ES-I3 (cell line): ENCODE data around the gene RELCH.

Source experiments
- H3K36me3 ChIP-seq: 2 replicates; pipeline ENCODE4 v1.6.1; 2013; ENCODE audit warnings: mild to moderate bottlenecking, low read length, control low read depth, moderate library complexity; ENCODE audit not compliant: insufficient read depth
- H3K4me1 ChIP-seq: 2 replicates; pipeline ENCODE4 v1.6.1; 2013; ENCODE audit warnings: mild to moderate bottlenecking, control low read depth, low read length; ENCODE audit not compliant: insufficient read depth
- H3K9ac ChIP-seq: 2 replicates; pipeline ENCODE4 v1.6.1; 2013; ENCODE audit warnings: low read depth, mild to moderate bottlenecking, low read length, moderate library complexity
- H3K9me3 ChIP-seq: 2 replicates; pipeline ENCODE4 v1.6.1; 2013; ENCODE audit warnings: mild to moderate bottlenecking, low read length, moderate library complexity; ENCODE audit not compliant: control insufficient read depth, insufficient read depth

The RELCH gene

DNA sequence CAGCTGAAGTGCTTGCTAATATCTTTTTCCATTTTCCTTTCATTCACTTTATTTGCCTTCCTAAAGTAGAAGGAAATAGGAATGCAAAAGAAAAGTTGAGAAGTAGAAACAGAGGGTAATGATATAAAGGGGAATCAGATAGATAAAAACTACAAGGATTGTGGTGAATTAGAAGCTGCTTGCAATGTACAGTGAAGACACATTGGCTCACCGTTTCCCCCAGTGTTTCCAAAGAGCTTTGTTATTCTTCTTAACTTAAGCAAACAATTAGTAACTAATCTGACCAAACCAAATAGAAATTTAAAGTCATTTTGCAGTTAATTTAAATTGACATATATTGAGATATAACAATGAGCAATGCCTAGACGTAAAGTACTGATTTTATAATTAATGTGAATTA, 63.4 kb downstream of the RELCH start:
- H3K4me1 ChIP-seq, result no peaks in the 10 kb centered on the region
- H3K36me3 ChIP-seq, result no peaks in the 10 kb centered on the region; the same call in 1 of the 2 replicates
- no peaks in the 10 kb centered on the region for H3K9me3 ChIP-seq
- H3K9ac ChIP-seq, result no peak overlapping the region

DNA sequence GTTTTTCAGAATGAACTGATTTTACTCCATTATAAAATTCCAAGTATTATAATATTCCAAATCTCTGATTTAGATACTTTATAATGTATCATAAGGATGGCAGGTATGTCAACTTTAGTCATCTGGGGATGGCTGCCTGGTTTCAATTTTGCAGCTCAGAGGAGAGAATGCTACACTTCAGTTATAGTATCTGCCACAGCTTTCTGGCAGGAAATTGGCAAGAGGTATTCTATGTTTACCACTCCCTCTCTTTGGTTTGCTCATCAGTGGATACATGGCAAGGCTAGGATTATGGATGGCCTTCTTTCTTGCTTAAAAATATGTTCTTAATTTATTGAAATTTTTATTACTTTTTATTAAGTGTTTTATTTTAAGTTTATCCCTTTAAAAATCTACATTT, 71.0 kb downstream of the RELCH start:
- Histone ChIP-seq H3K9ac (no peak overlapping the region), H3K36me3 (peaks cover 5% of the 10 kb centered on the region; the same call in 1 of the 2 replicates), H3K9me3 (no peaks in the 10 kb centered on the region), H3K4me1 (no peaks in the 10 kb centered on the region)

DNA sequence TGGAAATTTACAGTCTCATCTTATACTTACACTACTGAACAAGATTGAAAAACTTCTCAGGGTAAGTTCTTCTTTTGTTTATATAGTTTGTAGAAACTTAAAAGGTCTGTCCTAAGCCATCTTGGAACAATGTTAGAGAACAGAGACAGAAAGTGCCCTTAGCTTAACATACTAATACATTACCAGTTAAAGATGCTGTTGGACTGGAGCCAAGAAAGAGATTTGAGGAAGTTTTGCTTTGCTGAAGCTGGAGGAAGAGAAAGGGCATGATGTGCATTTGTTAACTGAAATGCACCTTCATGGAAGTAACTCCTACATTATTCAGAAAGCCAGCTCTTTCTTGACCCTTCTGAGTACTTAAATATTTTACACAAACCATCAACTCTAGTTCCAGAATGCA, 71.6 kb downstream of the RELCH start:
- H3K9me3 ChIP-seq, result no peaks in the 10 kb centered on the region
- no peak overlapping the region for H3K9ac ChIP-seq
- peaks cover 5% of the 10 kb centered on the region; the same call in 1 of the 2 replicates for H3K36me3 ChIP-seq

DNA sequence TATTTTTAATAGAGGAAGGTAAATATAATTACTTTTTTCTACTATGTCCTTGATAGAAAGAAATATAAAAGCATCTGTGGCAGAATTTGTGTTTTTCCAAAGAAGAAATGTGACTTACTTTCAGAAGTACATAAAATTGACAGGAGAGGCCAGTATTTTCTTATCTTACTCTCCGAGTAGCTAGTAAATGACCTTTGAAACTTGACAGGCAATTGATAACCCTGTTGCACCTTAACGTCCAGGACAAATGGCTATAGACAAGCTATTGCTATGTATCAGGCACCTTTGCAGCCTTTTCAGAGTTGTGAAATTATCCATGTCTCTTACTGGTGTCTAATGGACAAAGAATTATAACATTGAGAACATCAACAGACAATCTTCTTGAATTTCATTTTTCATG, 75.0 kb downstream of the RELCH start:
- Histone ChIP-seq H3K36me3 (0 out of 2 replicates have a peak, but pooled peaks cover 9% of the 10 kb centered on the region), H3K9ac (no peak overlapping the region), H3K4me1 (no peaks in the 10 kb centered on the region), H3K9me3 (no peaks in the 10 kb centered on the region)

More for the DNA sequence above, 71.6 kb downstream of the RELCH start:
- no peaks in the 10 kb centered on the region for H3K4me1 ChIP-seq

DNA sequence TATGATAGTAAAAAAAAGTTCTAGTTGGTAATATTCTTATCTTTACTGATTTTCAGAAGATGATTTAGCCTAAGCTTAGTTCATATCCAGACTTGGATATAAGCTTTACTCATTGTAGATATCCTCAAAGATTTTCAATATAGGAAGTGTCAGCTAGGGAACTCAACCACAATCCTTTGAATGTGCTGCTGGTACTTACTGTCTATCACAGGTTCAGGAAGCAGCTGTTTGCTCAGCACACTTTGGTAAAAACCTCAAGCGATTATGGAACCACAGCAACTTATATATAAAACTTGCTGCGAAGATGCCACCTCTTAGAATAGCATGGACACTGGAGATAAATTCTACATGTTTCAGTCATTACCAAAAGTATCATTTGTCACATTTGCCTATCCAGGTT, 77.9 kb downstream of the RELCH start:
- Histone ChIP-seq H3K9ac (no peak overlapping the region), H3K4me1 (no peaks in the 10 kb centered on the region), H3K36me3 (0 out of 2 replicates have a peak, but pooled peaks cover 4% of the 10 kb centered on the region), H3K9me3 (no peaks in the 10 kb centered on the region)

DNA sequence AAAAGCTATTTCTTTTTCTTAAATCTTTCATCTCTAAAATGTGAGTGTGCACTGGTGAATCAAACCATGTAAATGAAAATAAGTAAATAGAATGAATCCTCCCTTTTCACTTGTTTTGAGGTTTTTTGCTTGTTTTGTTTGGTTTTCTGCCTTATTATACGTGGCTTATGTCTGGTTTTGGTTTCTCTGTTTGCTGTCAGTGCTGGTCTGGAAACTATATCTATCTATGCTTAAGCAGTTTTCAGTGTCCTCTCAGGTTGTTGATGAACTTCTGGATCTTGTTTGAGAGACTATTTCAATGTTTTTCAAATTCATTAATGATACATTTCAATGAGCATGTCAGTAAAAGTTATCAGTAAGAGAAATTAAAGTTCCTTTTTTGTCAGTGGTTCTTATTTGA, 90.0 kb downstream of the RELCH start:
- H3K36me3 ChIP-seq, result no peaks in the 10 kb centered on the region
- H3K4me1 ChIP-seq, result no peaks in the 10 kb centered on the region
- H3K9ac ChIP-seq, result no peak overlapping the region
- no peaks in the 10 kb centered on the region for H3K9me3 ChIP-seq

DNA sequence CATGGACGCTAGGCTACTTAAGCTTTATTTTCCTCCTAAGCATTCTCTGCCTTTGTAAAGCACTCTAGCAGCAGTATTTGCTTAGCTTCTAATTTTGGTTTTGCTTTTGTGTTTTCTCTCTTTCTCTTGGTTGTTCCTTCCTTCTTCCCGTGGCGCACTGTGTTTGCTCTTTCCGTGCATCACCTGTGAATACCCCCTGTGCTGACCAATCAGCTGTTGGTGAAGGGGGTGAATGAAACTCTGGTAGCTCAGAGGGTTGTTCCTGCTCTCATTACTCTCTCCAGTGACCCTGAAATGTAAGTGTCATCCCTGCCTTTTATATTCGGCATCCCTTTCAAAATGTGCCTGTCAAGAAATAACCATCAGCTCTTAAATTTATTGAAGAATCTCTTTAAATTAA, 92.5 kb downstream of the RELCH start:
- Histone ChIP-seq H3K36me3 (no peaks in the 10 kb centered on the region), H3K9me3 (no peaks in the 10 kb centered on the region), H3K9ac (no peak overlapping the region), H3K4me1 (no peaks in the 10 kb centered on the region)

DNA sequence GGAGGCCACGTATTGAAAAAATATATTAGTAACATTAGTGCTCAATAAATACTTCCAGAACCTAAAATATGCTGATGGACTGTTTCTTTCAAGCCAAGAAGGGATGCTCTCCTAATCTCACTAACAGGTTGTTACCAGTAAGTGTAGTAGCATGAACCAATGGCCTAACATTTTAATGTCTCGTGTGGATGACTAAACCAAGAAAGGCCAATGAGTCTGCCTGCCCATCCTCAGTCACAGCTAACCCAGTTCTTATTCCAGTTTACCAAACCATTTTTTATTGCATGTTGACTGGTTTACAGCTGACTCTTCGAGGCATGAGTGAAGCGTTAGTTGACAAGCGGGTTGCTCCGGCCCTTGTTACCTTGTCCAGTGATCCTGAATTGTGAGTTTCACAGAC, 93.0 kb downstream of the RELCH start:
- Histone ChIP-seq H3K9ac (no peak overlapping the region), H3K4me1 (no peaks in the 10 kb centered on the region), H3K9me3 (no peaks in the 10 kb centered on the region), H3K36me3 (no peaks in the 10 kb centered on the region)

DNA sequence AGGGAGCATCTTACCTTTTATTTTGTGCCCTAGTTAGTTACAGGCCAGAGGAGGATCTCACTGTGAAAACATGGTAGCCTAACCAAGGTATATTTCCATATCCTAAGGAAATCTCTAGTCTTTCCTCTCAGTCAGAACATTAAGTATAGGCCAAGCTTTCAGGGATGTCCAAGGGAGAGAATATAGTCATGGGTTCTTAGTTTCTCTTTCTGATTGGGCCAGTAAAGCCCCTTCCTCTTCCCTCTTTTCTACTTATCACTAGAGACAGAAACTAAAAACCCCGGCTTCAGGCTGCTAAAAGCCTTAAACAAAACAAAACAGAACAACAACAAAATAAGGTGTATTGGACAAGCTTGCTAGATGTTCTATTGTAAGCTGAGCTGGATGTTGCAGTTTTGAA, 93.7 kb downstream of the RELCH start:
- H3K4me1 ChIP-seq, result no peaks in the 10 kb centered on the region
- no peaks in the 10 kb centered on the region for H3K36me3 ChIP-seq
- no peaks in the 10 kb centered on the region for H3K9me3 ChIP-seq
- H3K9ac ChIP-seq, result no peak overlapping the region

DNA sequence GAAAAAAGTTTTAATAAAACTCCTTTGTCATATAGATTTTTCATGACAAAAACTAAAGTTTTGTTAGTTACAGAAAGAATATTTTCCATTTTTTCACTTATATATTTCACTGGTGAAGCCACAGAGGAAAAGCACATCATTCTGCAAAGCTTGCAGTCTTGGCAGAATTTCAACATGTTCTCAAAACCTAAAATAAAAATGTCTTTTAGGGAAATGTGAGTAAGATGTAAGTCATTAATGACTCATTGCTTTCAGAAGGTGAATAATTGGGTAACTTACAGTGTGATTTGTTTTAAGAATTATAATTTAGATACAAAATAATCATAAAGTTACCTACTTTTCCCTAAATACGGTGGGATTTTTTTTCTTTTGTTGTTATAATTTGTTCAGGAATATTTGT, 94.6 kb downstream of the RELCH start:
- Histone ChIP-seq H3K9ac (no peak overlapping the region), H3K36me3 (no peaks in the 10 kb centered on the region), H3K4me1 (no peaks in the 10 kb centered on the region), H3K9me3 (no peaks in the 10 kb centered on the region)

DNA sequence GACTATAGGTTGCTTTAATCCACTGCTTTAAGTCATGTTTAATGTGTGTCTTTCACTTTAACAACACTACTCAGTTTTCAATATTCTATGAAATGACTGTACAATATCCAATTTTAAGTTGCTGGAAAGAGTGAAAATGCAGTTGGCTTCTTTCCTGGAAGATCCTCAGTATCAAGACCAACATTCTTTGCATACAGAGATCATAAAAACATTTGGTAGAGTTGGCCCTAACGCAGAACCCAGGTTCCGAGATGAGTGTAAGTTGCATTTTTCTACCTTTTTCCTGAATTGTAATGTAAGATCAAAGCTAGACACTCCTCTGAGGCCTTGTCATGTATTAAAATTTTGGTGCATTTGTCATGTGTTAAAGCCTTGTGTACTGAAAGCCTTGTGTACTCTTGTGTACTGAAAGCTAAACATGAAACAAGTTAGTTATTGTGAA, 95.2 kb downstream of the RELCH start:
- Histone ChIP-seq H3K9ac (no peak overlapping the region), H3K36me3 (no peaks in the 10 kb centered on the region), H3K9me3 (no peaks in the 10 kb centered on the region), H3K4me1 (no peaks in the 10 kb centered on the region)

DNA sequence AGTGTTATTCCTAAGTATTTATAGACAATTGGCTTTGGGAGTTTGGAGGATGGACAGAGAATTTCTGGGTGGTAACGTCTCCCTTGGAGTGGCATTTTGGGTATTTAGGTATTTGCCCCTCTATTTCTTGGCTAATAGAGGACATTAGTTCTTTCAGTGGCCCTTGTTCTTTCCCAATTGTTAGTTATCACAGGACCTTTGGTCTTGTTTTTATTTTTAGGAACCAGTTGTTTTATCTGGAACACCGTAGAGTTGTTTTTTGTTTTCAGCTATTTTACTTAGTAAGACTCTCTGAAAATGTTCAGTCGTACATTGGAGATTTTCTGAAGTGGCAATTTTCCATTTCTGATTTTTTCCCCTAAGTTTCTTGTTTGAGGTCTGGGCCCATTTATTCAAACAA, 97.6 kb downstream of the RELCH start:
- no peaks in the 10 kb centered on the region for H3K9me3 ChIP-seq
- H3K9ac ChIP-seq, result no peak overlapping the region
- H3K36me3 ChIP-seq, result no peaks in the 10 kb centered on the region
- H3K4me1 ChIP-seq, result no peaks in the 10 kb centered on the region

DNA sequence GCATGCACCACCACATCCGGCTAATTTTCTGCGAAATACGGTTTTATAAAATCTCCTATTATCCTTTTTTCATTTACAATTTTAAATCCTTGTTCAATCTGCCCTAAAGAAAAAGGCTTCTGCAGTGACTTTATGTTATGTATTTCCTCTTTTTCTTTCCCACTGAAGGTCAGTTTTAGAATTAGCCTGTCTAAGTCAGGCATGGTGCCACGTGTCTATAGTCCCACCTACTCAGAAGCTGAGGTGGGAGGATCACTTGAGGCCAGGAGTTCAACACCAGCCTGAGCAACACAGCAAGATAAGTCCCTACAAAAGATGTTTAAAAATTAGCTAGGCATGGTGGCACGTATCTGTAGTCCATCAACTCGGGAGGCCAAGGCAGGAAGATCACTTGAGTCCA, 98.2 kb downstream of the RELCH start:
- Histone ChIP-seq H3K9me3 (no peaks in the 10 kb centered on the region), H3K4me1 (no peaks in the 10 kb centered on the region), H3K36me3 (no peaks in the 10 kb centered on the region), H3K9ac (no peak overlapping the region)

DNA sequence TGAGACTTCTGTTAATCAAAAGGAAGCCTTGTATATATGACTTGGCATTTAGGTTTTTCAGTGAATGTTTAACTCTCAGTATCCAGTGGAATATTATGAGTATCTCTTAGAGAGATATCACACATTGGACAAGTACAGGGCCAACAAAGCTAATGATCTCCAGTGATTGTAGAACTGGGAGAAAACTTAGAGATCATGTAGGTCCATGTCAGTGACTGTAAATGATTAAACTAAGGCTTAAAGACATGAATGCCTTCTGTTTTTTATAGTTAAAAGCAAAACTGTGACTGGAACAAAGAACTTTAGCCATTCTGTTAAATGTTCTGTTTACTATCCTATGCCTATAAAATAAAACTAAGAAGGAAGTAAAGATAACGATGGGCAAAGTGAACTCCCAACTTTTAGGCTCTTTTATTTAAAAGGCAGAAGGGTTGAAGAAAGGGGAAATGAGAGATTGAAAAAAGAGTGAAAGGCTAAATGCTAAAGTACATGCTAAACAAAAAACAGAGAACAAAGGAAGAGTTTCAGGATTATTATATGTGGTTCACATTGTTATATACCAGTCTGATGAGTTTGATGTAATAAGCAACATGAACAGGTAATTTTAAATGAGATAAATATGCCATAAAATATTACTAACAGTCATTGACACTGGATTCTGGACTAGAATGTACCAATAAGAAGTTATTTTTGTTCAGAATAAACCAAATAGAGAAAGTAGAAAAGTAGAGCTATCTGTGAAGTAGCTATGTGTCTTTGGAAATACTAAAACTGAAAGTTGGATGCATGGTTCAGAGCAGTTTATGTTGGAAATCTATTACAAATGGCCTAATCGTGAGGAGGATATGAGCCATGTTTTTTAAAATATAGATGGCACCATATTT, 101.0 kb downstream of the RELCH start:
- Histone ChIP-seq H3K36me3 (no peaks in the 10 kb centered on the region), H3K9ac (no peak overlapping the region), H3K4me1 (no peaks in the 10 kb centered on the region), H3K9me3 (no peaks in the 10 kb centered on the region)

DNA sequence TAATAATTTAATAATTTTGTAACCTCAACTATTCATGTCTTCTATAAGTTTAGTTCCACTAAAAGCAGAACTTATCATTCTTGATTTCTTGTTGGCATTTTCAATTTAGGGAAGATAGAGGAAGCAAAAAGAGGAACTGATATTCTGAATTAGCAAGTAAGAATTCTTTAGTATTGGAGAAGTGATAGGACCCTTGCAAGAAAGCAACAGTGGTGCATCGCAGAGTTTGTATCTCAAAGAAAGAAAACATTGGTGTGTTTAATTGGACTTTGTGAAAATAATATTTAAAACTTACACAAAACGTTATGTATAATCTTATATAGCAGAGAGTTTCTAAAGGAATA, 101.6 kb downstream of the RELCH start:
- H3K9me3 ChIP-seq, result no peaks in the 10 kb centered on the region
- no peaks in the 10 kb centered on the region for H3K4me1 ChIP-seq
- no peaks in the 10 kb centered on the region for H3K36me3 ChIP-seq
- H3K9ac ChIP-seq, result no peak overlapping the region
